Glutamatergic neuron (in vitro differentiated cells): ENCODE measurements around the gene GRIPAP1. TPM values are rescaled to one million over a fixed set of nuclear protein-coding genes. Genes with fewer than 3 reads are reported as not detected.

Experiments used
- DNase-seq: peaks from one replicate; pipeline ENCODE4 v3.0.0; 2022
- H3K27ac Mint-ChIP-seq: one replicate; pipeline ENCODE4 v1.8.0; 2020; ENCODE audit warnings: mild to moderate bottlenecking, mixed read lengths, inconsistent platforms; ENCODE audit not compliant: unreplicated experiment
- H3K27me3 Mint-ChIP-seq: one replicate; pipeline ENCODE4 v1.8.0; 2020; ENCODE audit warnings: mild to moderate bottlenecking, moderate library complexity, mixed read lengths, inconsistent platforms; ENCODE audit not compliant: unreplicated experiment
- H3K36me3 Mint-ChIP-seq: one replicate; pipeline ENCODE4 v1.8.0; 2020; ENCODE audit warnings: mild to moderate bottlenecking, mixed read lengths, inconsistent platforms; ENCODE audit not compliant: unreplicated experiment
- H3K4me1 Mint-ChIP-seq: one replicate; pipeline ENCODE4 v1.8.0; 2020; ENCODE audit warnings: mild to moderate bottlenecking, low read depth, mixed read lengths, inconsistent platforms; ENCODE audit not compliant: unreplicated experiment
- H3K4me3 Mint-ChIP-seq: one replicate; pipeline ENCODE4 v1.8.0; 2020; ENCODE audit warnings: mild to moderate bottlenecking, mixed read lengths, inconsistent platforms; ENCODE audit not compliant: unreplicated experiment
- H3K9me3 Mint-ChIP-seq: one replicate; pipeline ENCODE4 v1.8.0; 2020; ENCODE audit warnings: mild to moderate bottlenecking, moderate library complexity, mixed read lengths, inconsistent platforms; ENCODE audit not compliant: unreplicated experiment
- total RNA-seq: library from RNA; stranded (reverse); fragmentation: NEBNext Ultra II Directional; extraction: Animal tissue kit (Norgen Biotek cat#: 25700); gene quantifications from one replicate; pipeline ENCODE4 v1.2.1, GENCODE V29; 2021; ENCODE audit not compliant: unreplicated experiment
- TF ChIP-seq, protein P1 (sequence below): fragments of 200-600 bp; sonication (generic); IDR thresholded peaks from one replicate; pipeline ENCODE4 v1.5.0; 2021; ENCODE audit not compliant: partially characterized antibody, unreplicated experiment

Gene GRIPAP1
- total RNA-seq, 1 donor from 2014 or later, result 129 TPM

DNA sequence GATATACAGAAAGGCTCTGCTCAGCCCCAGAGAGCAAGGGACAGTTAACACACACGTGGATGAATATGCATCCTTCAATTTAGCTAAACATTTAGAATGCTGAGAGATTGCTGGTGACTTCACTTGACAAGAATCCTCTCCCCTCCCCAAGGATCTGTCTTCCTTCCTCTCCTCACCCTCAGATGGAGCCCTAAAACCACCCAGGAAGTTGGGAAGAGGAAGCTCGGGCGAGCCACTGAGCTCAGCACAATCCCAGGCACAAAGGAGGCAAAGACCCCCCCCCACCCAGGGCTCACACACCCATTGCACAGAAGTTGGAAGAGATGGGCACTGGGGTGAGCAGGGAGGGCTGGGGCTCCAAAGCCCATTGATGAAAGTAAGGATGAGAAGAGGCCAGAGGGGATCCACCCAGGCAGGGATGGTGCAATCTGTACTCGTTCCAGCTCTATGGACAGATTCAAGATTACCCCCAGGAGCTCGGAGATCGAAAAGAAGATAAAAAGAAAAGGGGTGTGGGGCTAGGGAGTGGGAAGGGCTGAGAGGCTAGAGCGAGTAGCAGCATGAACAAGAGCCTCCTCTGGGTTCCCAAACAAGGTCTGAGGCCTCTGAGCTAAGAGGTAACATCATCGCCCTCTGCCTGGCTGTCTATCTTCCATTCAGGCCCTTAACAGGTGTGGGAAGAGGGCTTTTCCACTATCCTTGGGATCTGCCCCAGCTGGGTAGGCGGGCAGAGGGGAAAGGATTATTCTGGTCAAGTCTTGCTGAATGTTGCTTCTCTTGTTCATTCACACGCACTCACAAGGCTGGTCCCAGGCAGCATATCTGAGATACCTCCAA lies 39.9 kb upstream of the GRIPAP1 start:
- Mint-ChIP-seq H3K4me1 (peaks cover 3% of the 10 kb centered on the region), H3K9me3 (peaks cover 4% of the 10 kb centered on the region), H3K27ac (peak overlapping the region; percentile 92), H3K27me3 (peaks cover 6% of the 10 kb centered on the region), H3K36me3 (no peaks in the 10 kb centered on the region), H3K4me3 (peak overlapping the region; percentile 91)
- DNase-seq, result no peak
- TF ChIP-seq, protein P1, sequence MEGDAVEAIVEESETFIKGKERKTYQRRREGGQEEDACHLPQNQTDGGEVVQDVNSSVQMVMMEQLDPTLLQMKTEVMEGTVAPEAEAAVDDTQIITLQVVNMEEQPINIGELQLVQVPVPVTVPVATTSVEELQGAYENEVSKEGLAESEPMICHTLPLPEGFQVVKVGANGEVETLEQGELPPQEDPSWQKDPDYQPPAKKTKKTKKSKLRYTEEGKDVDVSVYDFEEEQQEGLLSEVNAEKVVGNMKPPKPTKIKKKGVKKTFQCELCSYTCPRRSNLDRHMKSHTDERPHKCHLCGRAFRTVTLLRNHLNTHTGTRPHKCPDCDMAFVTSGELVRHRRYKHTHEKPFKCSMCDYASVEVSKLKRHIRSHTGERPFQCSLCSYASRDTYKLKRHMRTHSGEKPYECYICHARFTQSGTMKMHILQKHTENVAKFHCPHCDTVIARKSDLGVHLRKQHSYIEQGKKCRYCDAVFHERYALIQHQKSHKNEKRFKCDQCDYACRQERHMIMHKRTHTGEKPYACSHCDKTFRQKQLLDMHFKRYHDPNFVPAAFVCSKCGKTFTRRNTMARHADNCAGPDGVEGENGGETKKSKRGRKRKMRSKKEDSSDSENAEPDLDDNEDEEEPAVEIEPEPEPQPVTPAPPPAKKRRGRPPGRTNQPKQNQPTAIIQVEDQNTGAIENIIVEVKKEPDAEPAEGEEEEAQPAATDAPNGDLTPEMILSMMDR, result no peak

DNA sequence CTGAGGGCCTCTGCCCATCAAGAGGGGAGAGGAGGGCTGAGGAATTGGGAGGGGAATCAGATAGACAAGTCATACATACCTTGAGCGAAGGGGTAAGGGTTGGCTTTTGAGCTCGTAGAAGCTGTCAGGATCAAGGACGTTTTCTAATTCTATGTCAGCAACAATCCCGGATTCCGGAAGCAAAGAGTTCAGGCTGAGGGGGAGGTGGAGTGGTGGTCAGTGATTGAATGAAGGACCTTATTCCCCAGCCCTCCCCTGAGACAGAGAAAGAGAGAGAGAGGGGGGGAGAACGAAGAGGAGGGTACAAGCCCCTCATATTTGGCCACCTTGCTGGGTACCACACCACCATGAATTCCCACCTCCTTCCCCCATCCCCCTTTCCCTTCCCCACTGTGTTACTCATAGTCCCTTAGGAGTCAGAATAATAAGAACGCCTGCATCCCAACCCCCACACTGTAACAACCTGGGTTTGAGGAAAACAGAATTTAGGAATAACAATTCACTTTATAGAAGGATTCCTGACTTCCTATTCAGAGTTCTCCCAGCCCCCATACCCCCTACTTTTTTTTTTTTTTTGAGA lies 38.4 kb upstream of the GRIPAP1 start:
- TF ChIP-seq, protein P1, result no peak
- Mint-ChIP-seq H3K4me1 (peaks cover 3% of the 10 kb centered on the region), H3K9me3 (peaks cover 4% of the 10 kb centered on the region), H3K27me3 (peaks cover 6% of the 10 kb centered on the region), H3K36me3 (no peaks in the 10 kb centered on the region), H3K4me3 (peak overlapping the region; percentile 91), H3K27ac (peak overlapping the region; percentile 72)
- DNase-seq, result no peak

- H3K4me1 Mint-ChIP-seq, result peaks cover 3% of the 10 kb centered on the region
- TF ChIP-seq, protein P1, result no peak
- peak overlapping the region; percentile 72 for H3K27ac Mint-ChIP-seq
- peak; percentile 26 for DNase-seq
- peak overlapping the region; percentile 91 for H3K4me3 Mint-ChIP-seq
- peaks cover 6% of the 10 kb centered on the region for H3K27me3 Mint-ChIP-seq
- peaks cover 4% of the 10 kb centered on the region for H3K9me3 Mint-ChIP-seq
- no peaks in the 10 kb centered on the region for H3K36me3 Mint-ChIP-seq
Measured at GRCh38 chrX:49039598-49040375, 37.7 kb upstream of the GRIPAP1 start.

- DNase-seq, result no peak
- TF ChIP-seq, protein P1, result no peak
- H3K4me3 Mint-ChIP-seq, result no peak overlapping the region
- peaks cover 4% of the 10 kb centered on the region for H3K9me3 Mint-ChIP-seq
- peaks cover 3% of the 10 kb centered on the region for H3K4me1 Mint-ChIP-seq
- H3K27ac Mint-ChIP-seq, result no peak overlapping the region
- no peaks in the 10 kb centered on the region for H3K36me3 Mint-ChIP-seq
- no peaks in the 10 kb centered on the region for H3K27me3 Mint-ChIP-seq
Measured at GRCh38 chrX:49037883-49038475, 35.9 kb upstream of the GRIPAP1 start.
